ENCODE results near the gene INPP5A. TPM values are rescaled to one million over a fixed set of nuclear protein-coding genes. Genes with fewer than 3 reads are reported as not detected.
"Not testable (repeated sequence)": the region's sequence is repeated elsewhere in the genome, so short reads cannot be mapped to it uniquely, and the experiment has no call there.

The INPP5A gene
- total RNA-seq, 1 experiment from 2014 or later, result 22.6 TPM

GRCh38 chr10:132551093-132551807, 13.7 kb downstream of the INPP5A start:
- ATAC-seq, result no peak
- H3K4me3 ChIP-seq (ENCODE audit: low read length), result no peak overlapping the region

GRCh38 chr10:132551808-132552130, 14.2 kb downstream of the INPP5A start:
- H3K79me2 ChIP-seq (ENCODE audit: low read length), result peaks cover 61% of the 10 kb centered on the region
- no peaks in the 10 kb centered on the region for H3K4me1 ChIP-seq (ENCODE audit: insufficient read depth, low read length)
- no peaks in the 10 kb centered on the region for H3K36me3 ChIP-seq (ENCODE audit: low read depth, low read length)
- intact Hi-C loops (cut with micrococcal nuclease), result no loop called here
- no peak overlapping the region for H3K27ac ChIP-seq (ENCODE audit: low read length)
- no peaks in the 10 kb centered on the region for H3F3A ChIP-seq (ENCODE audit: low read length, unreplicated experiment)
- no peak overlapping the region for H3K9ac ChIP-seq (ENCODE audit: low read length)
- DNase-seq (no peak), ATAC-seq (no peak)
- CTCF ChIA-PET, result no interaction called here
- BruUV-seq (replicated peaks), result no TSS peak
- H4K20me1 ChIP-seq (ENCODE audit: low read length), result no peaks in the 10 kb centered on the region; the same call in 1 of the 2 replicates
- POLR2A ChIA-PET (ENCODE audit: unreplicated experiment), result no interaction called here
- no peak overlapping the region for H3K4me2 ChIP-seq (ENCODE audit: low read length)
- H3K4me3 ChIP-seq (ENCODE audit: low read length), result no peak overlapping the region
- TF ChIP-seq EZH2phosphoT487 (IDR thresholded peaks at IDR 0.05; ENCODE audit: borderline replicate concordance, low read length), result no peak
- no peaks in the 10 kb centered on the region for H3K27me3 ChIP-seq (ENCODE audit: low read length)
- no peak overlapping the region for H2AFZ ChIP-seq (ENCODE audit: low read length)
- H3K9me3 ChIP-seq (ENCODE audit: low read length), result no peaks in the 10 kb centered on the region
- H3K9me2 ChIP-seq (replicated peaks; ENCODE audit: low read length), result no peaks in the 10 kb centered on the region

More at GRCh38 chr10:132551093-132551807, 13.7 kb downstream of the INPP5A start:
- Histone ChIP-seq H3K9me3 (ENCODE audit: low read length) (no peaks in the 10 kb centered on the region), H4K20me1 (ENCODE audit: low read length) (no peaks in the 10 kb centered on the region; the same call in 1 of the 2 replicates), H3K27me3 (ENCODE audit: low read length) (no peaks in the 10 kb centered on the region), H3K9me2 (replicated peaks; ENCODE audit: low read length) (no peaks in the 10 kb centered on the region), H3K27ac (ENCODE audit: low read length) (no peak overlapping the region), H3K4me2 (ENCODE audit: low read length) (no peak overlapping the region), H3F3A (ENCODE audit: low read length, unreplicated experiment) (no peaks in the 10 kb centered on the region), H3K36me3 (ENCODE audit: low read depth, low read length) (no peaks in the 10 kb centered on the region), H3K9ac (ENCODE audit: low read length) (no peak overlapping the region), H3K4me1 (ENCODE audit: insufficient read depth, low read length) (no peaks in the 10 kb centered on the region), H3K79me2 (ENCODE audit: low read length) (peaks cover 61% of the 10 kb centered on the region), H2AFZ (ENCODE audit: low read length) (no peak overlapping the region)
- DNase-seq, result no peak
- intact Hi-C loops (cut with micrococcal nuclease), result no loop called here
- no TSS peak for BruUV-seq (replicated peaks)
- ChIA-PET CTCF (no interaction called here), POLR2A (ENCODE audit: unreplicated experiment) (interaction anchor here (0.6 kb wide), 1 partner anchor 191 kb away, joined by 3 read pairs; no protein-coding TSS in a partner anchor)
- TF ChIP-seq EZH2phosphoT487 (IDR thresholded peaks at IDR 0.05; ENCODE audit: borderline replicate concordance, low read length), result no peak
- no peak for TF ChIP-seq EZH2 (IDR thresholded peaks at IDR 0.05; ENCODE audit: low read length, unreplicated experiment)
- no peak for TF ChIP-seq CTCF (conservative IDR thresholded peaks at IDR 0.05; ENCODE audit: low read depth, low read length)

GRCh38 chr10:132552635-132553034, 15.0 kb downstream of the INPP5A start:
- intact Hi-C loops (cut with micrococcal nuclease); BruUV-seq (replicated peaks); H3K4me3 ChIP-seq (ENCODE audit: low read length); DNase-seq; H3F3A ChIP-seq (ENCODE audit: low read length, unreplicated experiment); POLR2A ChIA-PET (ENCODE audit: unreplicated experiment); H3K4me1 ChIP-seq (ENCODE audit: insufficient read depth, low read length); H3K9me2 ChIP-seq (replicated peaks; ENCODE audit: low read length); ATAC-seq; H3K27me3 ChIP-seq (ENCODE audit: low read length); H3K27ac ChIP-seq (ENCODE audit: low read length); H3K4me2 ChIP-seq (ENCODE audit: low read length); H3K9me3 ChIP-seq (ENCODE audit: low read length); H4K20me1 ChIP-seq (ENCODE audit: low read length); H3K9ac ChIP-seq (ENCODE audit: low read length); CTCF ChIA-PET; H2AFZ ChIP-seq (ENCODE audit: low read length); H3K36me3 ChIP-seq (ENCODE audit: low read depth, low read length): not testable (repeated sequence)
- peaks cover 61% of the 10 kb centered on the region for H3K79me2 ChIP-seq (ENCODE audit: low read length)

- not testable (repeated sequence) for BruUV-seq (replicated peaks)
These were observed 16.0 kb downstream of the INPP5A start for GRCh38 chr10:132553568-132553967.

More at GRCh38 chr10:132553568-132553967, 16.0 kb downstream of the INPP5A start:
- POLR2A ChIA-PET (ENCODE audit: unreplicated experiment); intact Hi-C loops (cut with micrococcal nuclease); ATAC-seq; CTCF ChIA-PET; H3K27ac ChIP-seq (ENCODE audit: low read length); H3K9ac ChIP-seq (ENCODE audit: low read length); H3K4me3 ChIP-seq (ENCODE audit: low read length); DNase-seq; H3K9me2 ChIP-seq (replicated peaks; ENCODE audit: low read length); H3K4me2 ChIP-seq (ENCODE audit: low read length); H3K36me3 ChIP-seq (ENCODE audit: low read depth, low read length); H3K27me3 ChIP-seq (ENCODE audit: low read length); H3K4me1 ChIP-seq (ENCODE audit: insufficient read depth, low read length); H2AFZ ChIP-seq (ENCODE audit: low read length); H3K9me3 ChIP-seq (ENCODE audit: low read length); H4K20me1 ChIP-seq (ENCODE audit: low read length); H3F3A ChIP-seq (ENCODE audit: low read length, unreplicated experiment): not testable (repeated sequence)
- peaks cover 59% of the 10 kb centered on the region for H3K79me2 ChIP-seq (ENCODE audit: low read length)

All from PC-3 (cell line).